ENCODE measurements around the gene GLIS1.

GRCh38 chr1:53510215-53510614 is 228.7 kb downstream of the GLIS1 start:
- no peak for TF ChIP-seq POLR2A (IDR thresholded peaks at IDR 0.05)
- TF ChIP-seq EP300 (IDR thresholded peaks at IDR 0.05) = no peak
- no peak for TF ChIP-seq CTCF (IDR thresholded peaks at IDR 0.05)
